GM13977 (cell line): ENCODE measurements around the gene L2HGDH.
"Not testable (repeated sequence)": the region's sequence is repeated elsewhere in the genome, so short reads cannot be mapped to it uniquely, and the experiment has no call there.

Experiments
- DNase-seq: peaks from one replicate; pipeline ENCODE4 v3.0.0; 2012; ENCODE audit warnings: low spot score
- in situ Hi-C: fragments of 300-500 bp; cut with MboI; formaldehyde crosslinking; loops from one replicate; pipeline ENCODE4 v1.12.0; 2022; ENCODE audit warnings: low sequenced_read_pairs, low pct_unique_long_range_greater_than_20kb, mixed read lengths, inconsistent platforms; ENCODE audit not compliant: unreplicated experiment
- TF ChIP-seq, protein P1 (sequence below): IDR thresholded peaks from 2 replicates; pipeline ENCODE4 v1.5.1; 2012; ENCODE audit warnings: mild to moderate bottlenecking, control low read depth; ENCODE audit not compliant: insufficient read depth; ENCODE audit errors: extremely low read depth, missing control alignments

L2HGDH gene

DNA sequence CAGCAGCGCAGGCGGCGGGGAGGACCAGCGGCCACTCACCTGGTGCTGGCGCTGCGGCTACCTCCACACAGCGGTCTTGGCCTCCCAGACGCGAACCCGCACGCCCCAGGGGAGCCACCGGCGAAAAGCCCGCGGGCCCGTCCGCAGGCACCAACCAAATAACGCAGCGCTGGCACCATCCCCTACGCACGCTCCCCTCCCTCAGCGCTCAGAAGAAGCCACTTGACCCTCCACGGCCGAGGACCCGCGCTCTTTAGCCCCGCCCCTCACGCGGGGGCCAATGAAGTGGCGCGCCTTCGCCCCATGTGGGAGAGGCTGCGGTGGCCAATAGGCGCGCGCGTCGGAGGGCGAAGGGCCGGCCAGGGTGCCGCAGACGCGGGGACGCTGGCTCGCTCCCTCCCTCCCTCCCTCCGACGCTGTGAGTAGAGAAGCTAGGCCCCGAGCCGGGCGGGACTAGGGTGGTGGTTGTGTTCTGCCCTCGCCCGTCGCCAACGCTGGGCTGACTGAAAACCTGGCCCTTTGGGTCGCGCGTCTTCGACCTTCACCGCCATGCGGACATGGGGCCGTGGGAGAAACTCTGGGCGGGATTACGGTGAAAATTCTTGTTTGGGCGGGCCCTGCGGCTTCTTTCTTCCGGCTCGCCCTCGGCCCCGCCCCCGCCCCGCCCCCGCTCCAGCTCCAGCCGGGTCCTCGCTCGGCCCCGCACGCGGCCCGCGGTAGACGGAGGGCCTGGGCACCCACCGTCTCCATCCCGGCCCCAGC lies at the start of gene L2HGDH, which contains the start of gene DMAC2L:
TSS of gene L2HGDH (minus strand) at position 258 of the 762 bp plus-strand sequence. CDS start at position 179, 79 bp downstream.
TSS of gene DMAC2L (plus strand) at position 353 of the 762 bp plus-strand sequence. CDS start 9,164 bp downstream, outside the sequence.
- peak; percentile 97 for DNase-seq
- TF ChIP-seq, protein P1, sequence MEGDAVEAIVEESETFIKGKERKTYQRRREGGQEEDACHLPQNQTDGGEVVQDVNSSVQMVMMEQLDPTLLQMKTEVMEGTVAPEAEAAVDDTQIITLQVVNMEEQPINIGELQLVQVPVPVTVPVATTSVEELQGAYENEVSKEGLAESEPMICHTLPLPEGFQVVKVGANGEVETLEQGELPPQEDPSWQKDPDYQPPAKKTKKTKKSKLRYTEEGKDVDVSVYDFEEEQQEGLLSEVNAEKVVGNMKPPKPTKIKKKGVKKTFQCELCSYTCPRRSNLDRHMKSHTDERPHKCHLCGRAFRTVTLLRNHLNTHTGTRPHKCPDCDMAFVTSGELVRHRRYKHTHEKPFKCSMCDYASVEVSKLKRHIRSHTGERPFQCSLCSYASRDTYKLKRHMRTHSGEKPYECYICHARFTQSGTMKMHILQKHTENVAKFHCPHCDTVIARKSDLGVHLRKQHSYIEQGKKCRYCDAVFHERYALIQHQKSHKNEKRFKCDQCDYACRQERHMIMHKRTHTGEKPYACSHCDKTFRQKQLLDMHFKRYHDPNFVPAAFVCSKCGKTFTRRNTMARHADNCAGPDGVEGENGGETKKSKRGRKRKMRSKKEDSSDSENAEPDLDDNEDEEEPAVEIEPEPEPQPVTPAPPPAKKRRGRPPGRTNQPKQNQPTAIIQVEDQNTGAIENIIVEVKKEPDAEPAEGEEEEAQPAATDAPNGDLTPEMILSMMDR: no peak
- in situ Hi-C loops: no loop called here

DNA sequence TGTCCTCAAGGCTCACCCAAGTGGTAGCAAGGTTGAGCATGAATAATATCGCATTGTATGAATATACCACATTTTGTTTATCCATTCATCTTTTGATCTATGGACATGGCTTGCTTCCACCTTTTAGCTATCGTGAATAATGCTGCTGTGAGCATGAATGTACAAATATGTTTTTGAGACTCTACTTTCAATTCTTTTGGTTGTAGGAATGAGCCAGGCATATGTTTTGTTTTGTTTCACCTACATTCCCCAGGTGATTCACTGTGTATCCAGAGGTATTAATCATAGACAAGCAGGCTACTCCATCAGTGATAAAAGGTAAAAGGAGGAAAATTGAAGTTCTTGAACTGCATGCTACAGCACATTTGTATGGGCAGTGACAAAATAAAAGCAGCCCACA lies 48.8 kb upstream of the L2HGDH start:
- DNase-seq: no peak
- TF ChIP-seq, protein P1: no peak
- in situ Hi-C loops: no loop called here

DNA sequence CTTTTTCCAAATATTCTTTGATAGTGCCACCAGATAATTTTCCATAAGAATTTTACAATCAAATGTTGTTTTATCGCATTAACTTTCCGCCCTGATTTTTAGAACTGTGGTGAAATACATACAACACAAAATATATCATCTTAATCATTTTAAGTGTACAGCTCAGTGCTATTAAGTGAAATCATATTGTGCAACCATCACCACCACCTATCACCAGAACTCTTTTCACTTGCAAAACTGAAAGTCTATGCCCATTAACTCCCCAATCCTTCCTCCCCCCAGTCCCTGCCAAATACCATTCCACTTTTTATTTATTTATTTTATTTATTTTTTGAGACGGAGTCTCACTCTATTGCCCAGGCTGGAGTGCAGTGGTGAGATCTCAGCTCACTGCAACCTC lies 48.1 kb upstream of the L2HGDH start:
- in situ Hi-C loops: no loop called here
- TF ChIP-seq, protein P1: no peak
- no peak for DNase-seq

DNA sequence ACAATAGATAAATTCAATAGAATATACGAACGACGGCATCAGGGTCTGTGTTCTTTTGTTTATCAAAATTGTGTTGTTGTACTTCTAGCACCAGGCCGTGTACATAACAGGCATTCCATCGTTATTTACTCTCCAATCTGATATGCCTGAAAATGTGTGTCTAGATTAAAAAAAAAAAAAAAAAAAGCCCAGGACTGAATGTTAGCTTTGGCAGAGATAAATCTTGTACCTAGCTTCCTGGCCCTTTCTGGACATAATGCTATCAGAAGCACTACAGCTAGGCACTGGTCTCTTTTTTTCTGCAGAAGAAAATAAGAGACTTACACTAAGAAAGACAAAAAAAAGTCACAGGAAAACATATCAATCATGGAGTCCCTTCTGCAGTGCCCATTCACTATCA lies 47.6 kb upstream of the L2HGDH start:
- TF ChIP-seq, protein P1: no peak
- in situ Hi-C loops: no loop called here
- DNase-seq: no peak

DNA sequence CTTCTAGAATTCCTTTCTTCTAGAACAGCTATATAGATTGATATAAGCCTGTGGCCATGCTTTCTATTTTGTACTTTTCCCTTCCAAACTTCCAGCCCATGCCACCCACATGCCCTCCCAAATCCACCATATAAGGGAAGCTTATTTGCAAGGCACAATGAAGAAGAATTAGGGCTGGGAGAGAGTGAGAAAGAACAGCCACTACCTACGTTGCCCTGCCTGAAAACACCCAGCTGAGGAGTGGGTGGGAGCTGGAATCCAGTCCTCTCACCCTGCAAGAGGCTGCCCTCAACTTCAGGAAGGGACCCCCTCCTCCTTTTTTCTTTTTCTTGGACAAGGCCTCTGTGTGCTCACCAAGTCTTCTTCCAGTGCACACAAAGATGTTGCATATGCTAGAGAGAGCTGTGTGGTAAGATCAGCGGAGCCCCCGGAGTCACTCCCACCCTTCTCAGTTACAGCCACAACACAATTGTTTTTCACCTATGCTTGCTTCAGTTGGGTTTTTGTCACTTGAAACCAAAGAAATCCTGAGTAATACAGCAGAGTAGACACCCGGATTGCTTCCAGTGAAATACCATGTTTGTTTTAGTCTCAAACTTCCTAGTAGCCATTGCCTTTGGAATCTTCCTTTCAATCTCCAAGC lies 45.8 kb upstream of the L2HGDH start:
- TF ChIP-seq, protein P1: no peak
- no peak for DNase-seq
- in situ Hi-C loops: no loop called here

DNA sequence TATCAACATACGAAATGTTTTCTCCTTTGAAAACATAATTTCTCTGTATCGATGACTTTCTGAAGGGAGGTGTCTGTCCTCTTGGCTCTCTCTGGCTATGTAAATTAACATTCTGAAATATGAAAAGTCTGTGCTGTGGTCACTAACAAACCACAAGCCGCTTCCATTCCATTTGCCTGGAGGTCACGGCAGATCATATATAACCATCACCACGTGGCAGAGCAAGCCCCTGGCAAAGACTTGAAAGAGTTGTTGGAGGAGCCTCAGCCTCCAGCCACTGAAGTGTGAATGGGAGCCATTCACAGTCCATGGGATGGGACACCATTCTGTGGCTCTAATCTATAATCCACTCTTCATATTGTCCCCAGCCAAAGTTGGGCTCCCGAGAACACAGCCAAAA lies 45.1 kb upstream of the L2HGDH start:
- DNase-seq: no peak
- TF ChIP-seq, protein P1: no peak
- in situ Hi-C loops: no loop called here

DNA sequence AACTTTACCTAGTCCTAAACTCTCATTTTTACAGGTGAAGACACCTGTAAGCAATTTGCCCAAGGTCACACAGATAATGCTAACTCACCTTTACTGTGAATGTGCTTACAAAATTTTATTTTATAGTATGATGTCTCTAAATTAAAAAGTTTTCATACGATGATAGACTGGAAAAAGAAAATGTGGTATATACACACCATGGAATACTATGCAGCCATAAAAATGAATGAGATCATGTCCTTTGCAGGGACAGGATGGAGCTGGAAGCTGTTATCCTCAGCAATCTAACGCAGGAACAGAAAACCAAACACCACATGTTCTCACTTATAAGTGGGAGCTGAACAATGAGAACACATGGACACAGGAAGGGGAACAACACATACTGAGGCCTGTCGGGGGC lies 44.3 kb upstream of the L2HGDH start:
- in situ Hi-C loops, DNase-seq: not testable (repeated sequence)
